Vagina (tissue), 2 donors: ENCODE measurements around the gene RBM18.

Experiments
- POLR2A ChIP-seq, 2 donors: fragments of 450-650 bp; IDR thresholded peaks; one replicate each; pipeline ENCODE4 v1.6.1; 2017; ENCODE audit warnings: antibody characterized with exemption in 2 of 2, mild to moderate bottlenecking in 2 of 2, moderate library complexity in 2 of 2
- TF ChIP-seq, protein P1 (sequence below), 3 experiments: fragments of 450-650 bp in 2 of 3; fragments of 200-600 bp in 1 of 3; sonication (generic) in 1 of 3; IDR thresholded peaks; one replicate each; pipeline ENCODE4 v1.5.1; 2017 to 2019; ENCODE audit warnings: antibody characterized with exemption in 3 of 3, mild to moderate bottlenecking in 2 of 3, moderate library complexity in 2 of 3

DNA sequence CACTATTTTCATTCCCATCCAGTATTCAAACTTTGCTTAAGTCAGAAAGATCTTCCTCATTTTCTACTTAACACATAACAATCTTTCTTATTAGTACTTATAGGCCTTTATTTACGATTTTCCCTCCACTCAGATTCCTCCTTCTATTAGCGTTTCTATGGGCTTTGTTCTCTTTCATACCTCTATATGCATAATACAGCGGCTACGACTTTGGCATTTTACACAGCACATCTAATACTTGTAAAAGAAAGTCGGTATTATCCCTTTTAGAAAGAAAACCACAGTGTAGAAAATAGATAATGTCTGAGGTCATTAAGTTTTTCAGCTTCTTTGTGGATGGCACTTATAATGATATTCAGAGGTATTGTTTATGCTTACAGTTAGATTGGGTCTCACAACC lies 8.4 kb downstream of the RBM18 start:
- TF ChIP-seq, protein P1, sequence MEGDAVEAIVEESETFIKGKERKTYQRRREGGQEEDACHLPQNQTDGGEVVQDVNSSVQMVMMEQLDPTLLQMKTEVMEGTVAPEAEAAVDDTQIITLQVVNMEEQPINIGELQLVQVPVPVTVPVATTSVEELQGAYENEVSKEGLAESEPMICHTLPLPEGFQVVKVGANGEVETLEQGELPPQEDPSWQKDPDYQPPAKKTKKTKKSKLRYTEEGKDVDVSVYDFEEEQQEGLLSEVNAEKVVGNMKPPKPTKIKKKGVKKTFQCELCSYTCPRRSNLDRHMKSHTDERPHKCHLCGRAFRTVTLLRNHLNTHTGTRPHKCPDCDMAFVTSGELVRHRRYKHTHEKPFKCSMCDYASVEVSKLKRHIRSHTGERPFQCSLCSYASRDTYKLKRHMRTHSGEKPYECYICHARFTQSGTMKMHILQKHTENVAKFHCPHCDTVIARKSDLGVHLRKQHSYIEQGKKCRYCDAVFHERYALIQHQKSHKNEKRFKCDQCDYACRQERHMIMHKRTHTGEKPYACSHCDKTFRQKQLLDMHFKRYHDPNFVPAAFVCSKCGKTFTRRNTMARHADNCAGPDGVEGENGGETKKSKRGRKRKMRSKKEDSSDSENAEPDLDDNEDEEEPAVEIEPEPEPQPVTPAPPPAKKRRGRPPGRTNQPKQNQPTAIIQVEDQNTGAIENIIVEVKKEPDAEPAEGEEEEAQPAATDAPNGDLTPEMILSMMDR (IDR thresholded peaks at IDR 0.05): no peak
- no peak for TF ChIP-seq POLR2A (IDR thresholded peaks at IDR 0.05)
